Activated CD8-positive, alpha-beta memory T cell treated with anti-CD3 and anti-CD28 coated beads, Interleukin-2, amount 50 U/mL, for 48 hours (primary cell): ENCODE measurements around the gene MRC1.
"Not testable (repeated sequence)": the region's sequence is repeated elsewhere in the genome, so short reads cannot be mapped to it uniquely, and the experiment has no call there.

Source experiments
- DNase-seq: peaks from one replicate; pipeline ENCODE4 v3.0.0-alpha.2; 2020

The MRC1 gene

GRCh38 chr10:17910125-17910789, 101.1 kb downstream of the MRC1 start:
- no peak for DNase-seq

GRCh38 chr10:17912754-17913153, 103.6 kb downstream of the MRC1 start:
- no peak for DNase-seq

- no peak for DNase-seq
Measured at GRCh38 chr10:17913604-17914003, 104.5 kb downstream of the MRC1 start.

- no peak for DNase-seq
Measured at GRCh38 chr10:17914169-17915045, 105.3 kb downstream of the MRC1 start.

GRCh38 chr10:17915181-17915580, 106.0 kb downstream of the MRC1 start:
- no peak for DNase-seq

- no peak for DNase-seq
Measured at GRCh38 chr10:17918187-17918903, 109.2 kb downstream of the MRC1 start.

GRCh38 chr10:17921378-17921777, 112.2 kb downstream of the MRC1 start:
- DNase-seq, result no peak

GRCh38 chr10:17923728-17924127, 114.6 kb downstream of the MRC1 start:
- no peak for DNase-seq

GRCh38 chr10:17943033-17943745, 134.0 kb downstream of the MRC1 start:
- DNase-seq, result no peak

- not testable (repeated sequence) for DNase-seq
Measured at GRCh38 chr10:17950269-17950668, 141.1 kb downstream of the MRC1 start.

- no peak for DNase-seq
Measured at GRCh38 chr10:17950726-17951125, 141.6 kb downstream of the MRC1 start.

GRCh38 chr10:17951868-17952371, 142.8 kb downstream of the MRC1 start, which contains the start of gene SLC39A12:
SLC39A12 (plus strand) TSS chr10:17951918; CDS start chr10:17953277, 1,359 bp downstream.
- DNase-seq, result no peak

- DNase-seq, result not testable (repeated sequence)
Measured at GRCh38 chr10:17954372-17954771, 145.2 kb downstream of the MRC1 start.

- DNase-seq, result no peak
Measured at GRCh38 chr10:17954861-17955260, 145.7 kb downstream of the MRC1 start.

- DNase-seq, result no peak
Measured at GRCh38 chr10:17958049-17958448, 148.9 kb downstream of the MRC1 start.

- DNase-seq, result no peak
Measured at GRCh38 chr10:17959870-17960269, 150.7 kb downstream of the MRC1 start.
